HCT116 (cell line): ENCODE results near the gene PLD1. TPM values are rescaled to one million over a fixed set of nuclear protein-coding genes. Genes with fewer than 3 reads are reported as not detected.

ENCODE experiments used
- ATAC-seq: fragments of 200-7000 bp; cut with Tn5 transposase; 2 replicates; pipeline ENCODE4 v1.9.1; 2020; ENCODE audit warnings: mild to moderate bottlenecking, moderate library complexity
- BruUV-seq: library from RNA; stranded (reverse); fragments of 400-500 nt; replicated peaks from 2 replicates; lab custom pipeline; 2021; lab: Mats Ljungman, UMichigan
- CTCF ChIA-PET: fragments of 300-600 bp; sonication (Branson Sonifier 250); formaldehyde crosslinking; loops from one replicate; lab custom pipeline; 2021; ENCODE audit warnings: antibody characterized with exemption; lab: Charles Lee
- POLR2A ChIA-PET: fragments of 300-600, 350-600 bp; sonication (Branson Sonifier 250); formaldehyde crosslinking; loops from one replicate; lab custom pipeline; 2021; ENCODE audit warnings: antibody characterized with exemption; lab: Charles Lee
- RAD21 ChIA-PET, 2 experiments: fragments of 300-600 bp; sonication (Branson Sonifier 250); formaldehyde crosslinking; loops; one replicate each; lab custom pipeline; 2023; ENCODE audit warnings: low total read pairs in 2 of 2; ENCODE audit not compliant: uncharacterized antibody in 2 of 2, unreplicated experiment in 2 of 2, low non-redundant PET in 1 of 2; lab: Charles Lee
- DNase-seq: peaks from one replicate; pipeline ENCODE4 v3.0.0-alpha.2; 2010; ENCODE audit warnings: low read depth, low spot score
- H2AFZ ChIP-seq: fragments of 200-600 bp; shearing (Covaris generic), sonication (generic); 2 replicates; pipeline ENCODE4 v1.6.1; 2017; ENCODE audit warnings: low read depth, mixed run types, mixed read lengths, antibody characterized with exemption, low read length; ENCODE audit not compliant: poor library complexity, severe bottlenecking
- H3K27ac ChIP-seq: 2 replicates; pipeline ENCODE4 v1.5.1; 2012; ENCODE audit warnings: low read depth, low read length
- H3K27me3 ChIP-seq: fragments of 200-600 bp; sonication (generic); 2 replicates; pipeline ENCODE4 v1.6.1; 2016; ENCODE audit warnings: mixed run types, low read length, mixed read lengths; ENCODE audit not compliant: insufficient read depth
- H3K36me3 ChIP-seq, 2 experiments: fragments of 200-500 bp in 1 of 2; fragments of 200-600 bp in 1 of 2; sonication (Bioruptor generic) in 1 of 2; sonication (generic) in 1 of 2; 2 replicates each; pipeline versions ENCODE4 v1.5.1 to v1.6.1; 2014 to 2016; ENCODE audit warnings: low read length in 2 of 2, inconsistent platforms in 1 of 2, mixed read lengths in 1 of 2, mixed run types in 1 of 2; ENCODE audit not compliant: insufficient read depth in 2 of 2, control insufficient read depth in 1 of 2
- H3K4me1 ChIP-seq, 2 experiments: fragments of 200-600 bp in 1 of 2; sonication (generic) in 1 of 2; 2 replicates each; pipeline versions ENCODE4 v1.5.1 to v1.6.1; 2012 to 2017; ENCODE audit warnings: low read length in 2 of 2, inconsistent platforms in 1 of 2, mild to moderate bottlenecking in 1 of 2, mixed read lengths in 1 of 2, mixed run types in 1 of 2, moderate library complexity in 1 of 2; ENCODE audit not compliant: insufficient read depth in 2 of 2, control insufficient read depth in 1 of 2
- H3K4me2 ChIP-seq: fragments of 200-600 bp; sonication (generic); 2 replicates; pipeline ENCODE4 v1.6.1; 2017; ENCODE audit warnings: mixed run types, low read length, mixed read lengths
- H3K4me3 ChIP-seq, 2 experiments: fragments of 200-600 bp in 1 of 2; sonication (generic) in 1 of 2; replicated peaks in 1 of 2; 2 replicates each; pipeline ENCODE4 v1.5.1; 2011 to 2016; ENCODE audit warnings: low read length in 2 of 2, control low read depth in 1 of 2, low read depth in 1 of 2, mild to moderate bottlenecking in 1 of 2, mixed read lengths in 1 of 2, mixed run types in 1 of 2
- H3K79me2 ChIP-seq: fragments of 200-600 bp; sonication (generic); 2 replicates; pipeline ENCODE4 v1.6.1; 2017; ENCODE audit warnings: mild to moderate bottlenecking, mixed run types, low read length, moderate library complexity, mixed read lengths; ENCODE audit not compliant: insufficient read depth
- H3K9ac ChIP-seq: fragments of 200-600 bp; sonication (generic); 2 replicates; pipeline ENCODE4 v1.6.1; 2016; ENCODE audit warnings: low read length, mixed read lengths
- H3K9me2 ChIP-seq: fragments of 200-600 bp; sonication (generic), shearing (Covaris generic); 2 replicates; pipeline ENCODE4 v1.6.1; 2017; ENCODE audit warnings: mixed run types, mild to moderate bottlenecking, moderate library complexity; ENCODE audit not compliant: insufficient read depth
- H3K9me3 ChIP-seq, 2 experiments: fragments of 200-500 bp in 1 of 2; fragments of 200-600 bp in 1 of 2; sonication (Bioruptor generic) in 1 of 2; sonication (generic) in 1 of 2; 2 replicates each; pipeline ENCODE4 v1.6.1; 2014 to 2017; ENCODE audit warnings: low read length in 2 of 2, mixed read lengths in 2 of 2, inconsistent platforms in 1 of 2, low read depth in 1 of 2, mild to moderate bottlenecking in 1 of 2, mixed run types in 1 of 2, moderate library complexity in 1 of 2; ENCODE audit not compliant: control insufficient read depth in 1 of 2, insufficient read depth in 1 of 2
- H4K20me1 ChIP-seq: fragments of 200-600 bp; sonication (generic), shearing (Covaris generic); 2 replicates; pipeline ENCODE4 v1.6.1; 2017; ENCODE audit warnings: mixed run types, mild to moderate bottlenecking, moderate library complexity; ENCODE audit not compliant: insufficient read depth
- CBX3 ChIP-seq: IDR thresholded peaks from 2 replicates; pipeline ENCODE4 v1.6.1; 2012; ENCODE audit warnings: low read depth
- FOSL1 ChIP-seq: IDR thresholded peaks from 2 replicates; pipeline ENCODE4 v1.6.1; 2012; ENCODE audit warnings: low read depth
- POLR2A ChIP-seq: IDR thresholded peaks from 2 replicates; pipeline ENCODE4 v1.7.0; 2011; ENCODE audit warnings: borderline replicate concordance; ENCODE audit not compliant: insufficient read depth, insufficient read length; ENCODE audit errors: extremely low read depth
- POLR2AphosphoS5 ChIP-seq: IDR thresholded peaks from 2 replicates; pipeline ENCODE4 v1.6.1; 2011; ENCODE audit warnings: mild to moderate bottlenecking, low read depth, low read length, moderate library complexity
- SP1 ChIP-seq: IDR thresholded peaks from 2 replicates; pipeline ENCODE4 v1.6.1; 2012; ENCODE audit warnings: low read depth
- YY1 ChIP-seq: IDR thresholded peaks from 2 replicates; pipeline ENCODE4 v1.6.1; 2011; ENCODE audit warnings: low read length, low read depth, moderate library complexity, mild to moderate bottlenecking; ENCODE audit not compliant: insufficient replicate concordance; ENCODE audit errors: extremely low read depth
- ZFX ChIP-seq: fragments of 450-650 bp; IDR thresholded peaks from 2 replicates; pipeline ENCODE4 v1.6.1; 2017
- intact Hi-C: fragments of 100-400 bp; cut with micrococcal nuclease; formaldehyde crosslinking; loops from 2 replicates; pipeline ENCODE4 v1.10.0; 2022
- total RNA-seq: library from RNA; stranded (reverse); gene quantifications from one replicate; pipeline ENCODE4 v1.2.1, GENCODE V29; 2021; ENCODE audit not compliant: unreplicated experiment
- TF ChIP-seq, protein P1 (sequence below): IDR thresholded peaks from 2 replicates; pipeline ENCODE4 v1.6.1; 2012; ENCODE audit warnings: low read depth
- TF ChIP-seq, protein P2 (sequence below): IDR thresholded peaks from 2 replicates; pipeline ENCODE4 v1.6.1; 2012
- TF ChIP-seq, protein P3 (sequence below), 3 experiments: fragments of 200-600 bp in 1 of 3; sonication (generic) in 1 of 3; IDR thresholded peaks in 2 of 3; conservative IDR thresholded peaks in 1 of 3; 2 replicates each; pipeline ENCODE4 v1.5.1; 2012 to 2017; ENCODE audit warnings: low read depth in 2 of 3, low read length in 2 of 3, antibody characterized with exemption in 1 of 3, borderline replicate concordance in 1 of 3, control low read depth in 1 of 3, mild to moderate bottlenecking in 1 of 3, mixed read lengths in 1 of 3, mixed run types in 1 of 3, moderate library complexity in 1 of 3; ENCODE audit not compliant: insufficient read depth in 1 of 3
- TF ChIP-seq, protein P4 (sequence below): IDR thresholded peaks from 2 replicates; pipeline ENCODE4 v1.6.1; 2012
- TF ChIP-seq, protein P5 (sequence below): IDR thresholded peaks from 2 replicates; pipeline ENCODE4 v1.6.1; 2011; ENCODE audit warnings: mild to moderate bottlenecking, low read length, moderate library complexity; ENCODE audit not compliant: insufficient replicate concordance; ENCODE audit errors: extremely low read depth

Gene PLD1
- total RNA-seq, 1 experiment from 2014 or later: 8.4 TPM

DNA sequence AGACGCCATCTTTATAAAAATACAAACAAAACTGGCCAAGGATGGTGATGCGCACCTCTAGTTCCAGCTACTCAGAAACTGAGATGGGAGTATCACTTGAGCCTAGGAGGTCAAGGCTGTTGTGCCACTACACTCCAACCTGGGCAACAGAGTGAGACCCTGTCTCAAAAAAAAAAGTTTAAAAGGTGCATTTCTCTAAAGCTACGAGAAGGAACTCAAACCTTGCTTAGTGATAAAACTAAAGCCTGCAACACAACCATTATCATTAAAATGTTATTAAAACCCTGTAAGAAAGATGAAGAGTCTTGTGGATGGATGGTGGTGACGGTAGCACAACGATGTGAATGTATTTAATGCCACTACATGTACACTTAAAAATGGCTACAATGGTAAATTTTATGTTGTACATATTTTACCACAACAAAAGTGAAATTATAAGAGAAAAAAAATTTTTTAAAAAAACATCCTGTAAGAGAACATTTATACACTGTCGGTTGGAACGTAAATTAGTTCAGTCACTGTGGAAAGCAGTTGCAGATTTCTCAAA is 3.1 kb downstream of the PLD1 start:
- ChIA-PET CTCF (interaction anchor here (1.2 kb wide), 1 partner anchor 35 kb away, joined by 5 read pairs; no protein-coding TSS in a partner anchor), POLR2A (no interaction called here), RAD21 (no interaction called here)
- Histone ChIP-seq H3K4me1 (peaks cover 10 to 50% of the 10 kb centered on the region in 2 experiments; a peak in 3 of 4 replicates), H3K36me3 (no peaks in the 10 kb centered on the region), H3K4me3 (no peak overlapping the region), H3K9ac (no peak overlapping the region), H2AFZ (no peak overlapping the region), H3K9me3 (no peaks in the 10 kb centered on the region)
- intact Hi-C loops: no loop called here
- TSS peak; percentile 31 for BruUV-seq
- TF ChIP-seq POLR2AphosphoS5 (no peak), YY1 (no peak), FOSL1 (no peak), ZFX (no peak), POLR2A (no peak), CBX3 (no peak), SP1 (no peak)
- TF ChIP-seq, protein P1, sequence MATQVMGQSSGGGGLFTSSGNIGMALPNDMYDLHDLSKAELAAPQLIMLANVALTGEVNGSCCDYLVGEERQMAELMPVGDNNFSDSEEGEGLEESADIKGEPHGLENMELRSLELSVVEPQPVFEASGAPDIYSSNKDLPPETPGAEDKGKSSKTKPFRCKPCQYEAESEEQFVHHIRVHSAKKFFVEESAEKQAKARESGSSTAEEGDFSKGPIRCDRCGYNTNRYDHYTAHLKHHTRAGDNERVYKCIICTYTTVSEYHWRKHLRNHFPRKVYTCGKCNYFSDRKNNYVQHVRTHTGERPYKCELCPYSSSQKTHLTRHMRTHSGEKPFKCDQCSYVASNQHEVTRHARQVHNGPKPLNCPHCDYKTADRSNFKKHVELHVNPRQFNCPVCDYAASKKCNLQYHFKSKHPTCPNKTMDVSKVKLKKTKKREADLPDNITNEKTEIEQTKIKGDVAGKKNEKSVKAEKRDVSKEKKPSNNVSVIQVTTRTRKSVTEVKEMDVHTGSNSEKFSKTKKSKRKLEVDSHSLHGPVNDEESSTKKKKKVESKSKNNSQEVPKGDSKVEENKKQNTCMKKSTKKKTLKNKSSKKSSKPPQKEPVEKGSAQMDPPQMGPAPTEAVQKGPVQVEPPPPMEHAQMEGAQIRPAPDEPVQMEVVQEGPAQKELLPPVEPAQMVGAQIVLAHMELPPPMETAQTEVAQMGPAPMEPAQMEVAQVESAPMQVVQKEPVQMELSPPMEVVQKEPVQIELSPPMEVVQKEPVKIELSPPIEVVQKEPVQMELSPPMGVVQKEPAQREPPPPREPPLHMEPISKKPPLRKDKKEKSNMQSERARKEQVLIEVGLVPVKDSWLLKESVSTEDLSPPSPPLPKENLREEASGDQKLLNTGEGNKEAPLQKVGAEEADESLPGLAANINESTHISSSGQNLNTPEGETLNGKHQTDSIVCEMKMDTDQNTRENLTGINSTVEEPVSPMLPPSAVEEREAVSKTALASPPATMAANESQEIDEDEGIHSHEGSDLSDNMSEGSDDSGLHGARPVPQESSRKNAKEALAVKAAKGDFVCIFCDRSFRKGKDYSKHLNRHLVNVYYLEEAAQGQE: no peak
- TF ChIP-seq, protein P2, sequence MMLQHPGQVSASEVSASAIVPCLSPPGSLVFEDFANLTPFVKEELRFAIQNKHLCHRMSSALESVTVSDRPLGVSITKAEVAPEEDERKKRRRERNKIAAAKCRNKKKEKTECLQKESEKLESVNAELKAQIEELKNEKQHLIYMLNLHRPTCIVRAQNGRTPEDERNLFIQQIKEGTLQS: no peak
- TF ChIP-seq, protein P3, sequence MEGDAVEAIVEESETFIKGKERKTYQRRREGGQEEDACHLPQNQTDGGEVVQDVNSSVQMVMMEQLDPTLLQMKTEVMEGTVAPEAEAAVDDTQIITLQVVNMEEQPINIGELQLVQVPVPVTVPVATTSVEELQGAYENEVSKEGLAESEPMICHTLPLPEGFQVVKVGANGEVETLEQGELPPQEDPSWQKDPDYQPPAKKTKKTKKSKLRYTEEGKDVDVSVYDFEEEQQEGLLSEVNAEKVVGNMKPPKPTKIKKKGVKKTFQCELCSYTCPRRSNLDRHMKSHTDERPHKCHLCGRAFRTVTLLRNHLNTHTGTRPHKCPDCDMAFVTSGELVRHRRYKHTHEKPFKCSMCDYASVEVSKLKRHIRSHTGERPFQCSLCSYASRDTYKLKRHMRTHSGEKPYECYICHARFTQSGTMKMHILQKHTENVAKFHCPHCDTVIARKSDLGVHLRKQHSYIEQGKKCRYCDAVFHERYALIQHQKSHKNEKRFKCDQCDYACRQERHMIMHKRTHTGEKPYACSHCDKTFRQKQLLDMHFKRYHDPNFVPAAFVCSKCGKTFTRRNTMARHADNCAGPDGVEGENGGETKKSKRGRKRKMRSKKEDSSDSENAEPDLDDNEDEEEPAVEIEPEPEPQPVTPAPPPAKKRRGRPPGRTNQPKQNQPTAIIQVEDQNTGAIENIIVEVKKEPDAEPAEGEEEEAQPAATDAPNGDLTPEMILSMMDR (IDR thresholded peaks at IDR 0.05 in 2 of 3, conservative IDR thresholded peaks at IDR 0.05 in 1 of 3; ENCODE audit: borderline replicate concordance in 1 of 3, insufficient read depth in 1 of 3, low read depth in 2 of 3, low read length in 2 of 3): no peak
- TF ChIP-seq, protein P4, sequence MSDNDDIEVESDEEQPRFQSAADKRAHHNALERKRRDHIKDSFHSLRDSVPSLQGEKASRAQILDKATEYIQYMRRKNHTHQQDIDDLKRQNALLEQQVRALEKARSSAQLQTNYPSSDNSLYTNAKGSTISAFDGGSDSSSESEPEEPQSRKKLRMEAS: no peak
- TF ChIP-seq, protein P5, sequence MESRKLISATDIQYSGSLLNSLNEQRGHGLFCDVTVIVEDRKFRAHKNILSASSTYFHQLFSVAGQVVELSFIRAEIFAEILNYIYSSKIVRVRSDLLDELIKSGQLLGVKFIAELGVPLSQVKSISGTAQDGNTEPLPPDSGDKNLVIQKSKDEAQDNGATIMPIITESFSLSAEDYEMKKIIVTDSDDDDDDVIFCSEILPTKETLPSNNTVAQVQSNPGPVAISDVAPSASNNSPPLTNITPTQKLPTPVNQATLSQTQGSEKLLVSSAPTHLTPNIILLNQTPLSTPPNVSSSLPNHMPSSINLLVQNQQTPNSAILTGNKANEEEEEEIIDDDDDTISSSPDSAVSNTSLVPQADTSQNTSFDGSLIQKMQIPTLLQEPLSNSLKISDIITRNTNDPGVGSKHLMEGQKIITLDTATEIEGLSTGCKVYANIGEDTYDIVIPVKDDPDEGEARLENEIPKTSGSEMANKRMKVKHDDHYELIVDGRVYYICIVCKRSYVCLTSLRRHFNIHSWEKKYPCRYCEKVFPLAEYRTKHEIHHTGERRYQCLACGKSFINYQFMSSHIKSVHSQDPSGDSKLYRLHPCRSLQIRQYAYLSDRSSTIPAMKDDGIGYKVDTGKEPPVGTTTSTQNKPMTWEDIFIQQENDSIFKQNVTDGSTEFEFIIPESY: no peak
- TF ChIP-seq, all 23 proteins: peak for 0
- Histone ChIP-seq H3K9me2 (no peaks in the 10 kb centered on the region; the same call in 1 of the 2 replicates), H4K20me1 (no peaks in the 10 kb centered on the region), H3K4me2 (no peak overlapping the region), H3K27ac (no peak overlapping the region), H3K79me2 (no peaks in the 10 kb centered on the region), H3K27me3 (no peaks in the 10 kb centered on the region)
- ATAC-seq (no peak), DNase-seq (no peak)
